SK-N-SH treated with all-trans-retinoic acid at 6 μM for 48 hours (cell line): Measurements from ENCODE around the gene HS3ST5.

Experiments
- GLIS3 ChIP-seq: fragments of 250-450 bp; sonication (Bioruptor Pico); IDR thresholded peaks from 2 replicates; pipeline ENCODE4 v1.5.0; 2020; ENCODE audit warnings: mild to moderate bottlenecking, moderate library complexity
- RARB ChIP-seq: fragments of 250-450 bp; sonication (Bioruptor Pico); IDR thresholded peaks from 2 replicates; pipeline ENCODE4 v1.8.0; 2021; ENCODE audit warnings: mild to moderate bottlenecking, moderate library complexity
- SNAI2 ChIP-seq: fragments of 250-450 bp; sonication (Bioruptor Pico); IDR thresholded peaks from 2 replicates; pipeline ENCODE4 v1.5.0; 2020; ENCODE audit warnings: mild to moderate bottlenecking, moderate library complexity
- ZFP3 ChIP-seq: fragments of 250-450 bp; sonication (Bioruptor Pico); IDR thresholded peaks from 2 replicates; pipeline ENCODE4 v1.5.0; 2020; ENCODE audit warnings: mild to moderate bottlenecking, moderate library complexity
- ZNF565 ChIP-seq: fragments of 450-650 bp; formaldehyde crosslinking; conservative IDR thresholded peaks from 2 replicates; pipeline ENCODE4 v1.5.0; 2020; ENCODE audit warnings: low read depth, mild to moderate bottlenecking, moderate library complexity

DNA sequence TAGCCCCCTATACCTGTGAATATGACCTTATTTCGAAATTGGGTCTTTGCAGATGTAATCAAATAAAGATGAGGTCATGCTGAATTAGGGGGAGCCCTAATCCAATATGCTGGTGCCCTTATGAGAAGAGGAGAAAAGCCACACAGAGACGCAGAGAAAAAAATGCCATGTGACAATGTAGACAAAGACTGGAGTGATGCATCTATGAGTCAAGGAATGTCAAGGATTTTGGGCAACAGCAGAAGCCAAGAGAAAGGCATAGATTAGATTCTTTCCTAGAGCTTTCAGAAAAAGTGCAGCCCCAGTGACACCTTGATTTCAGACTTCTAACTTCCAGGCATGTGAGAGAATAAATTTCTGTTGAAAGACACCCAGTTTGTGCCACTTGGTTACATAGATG, 47.4 kb upstream of the HS3ST5 start:
- TF ChIP-seq GLIS3 (CRISPR knock-in tag) (no peak), ZFP3 (no peak), RARB (no peak), SNAI2 (no peak), ZNF565 (CRISPR knock-in tag) (no peak)
